Suprapubic skin (tissue), 4 donors: Measurements from ENCODE around the gene KIAA1328. TPM values are rescaled to one million over a fixed set of nuclear protein-coding genes. Genes with fewer than 3 reads are reported as not detected.

ENCODE experiments used
- DNase-seq, 2 donors: peaks; one replicate each; pipeline ENCODE4 v3.0.0-alpha.2; 2019; ENCODE audit warnings: low spot score in 2 of 2
- H3K27ac ChIP-seq: fragments of 200-600 bp; sonication (generic); one replicate; pipeline ENCODE4 v1.5.1; 2019
- H3K27me3 ChIP-seq: fragments of 200-600 bp; sonication (generic); one replicate; pipeline ENCODE4 v1.5.1; 2019
- H3K36me3 ChIP-seq: fragments of 200-600 bp; sonication (generic); one replicate; pipeline ENCODE4 v1.5.1; 2019
- H3K4me1 ChIP-seq: fragments of 200-600 bp; sonication (generic); one replicate; pipeline ENCODE4 v1.5.1; 2019
- H3K4me3 ChIP-seq: fragments of 200-600 bp; sonication (generic); one replicate; pipeline ENCODE4 v1.5.1; 2019; ENCODE audit warnings: mild to moderate bottlenecking
- H3K9me3 ChIP-seq: fragments of 200-600 bp; sonication (generic); one replicate; pipeline ENCODE4 v1.5.1; 2019
- CTCF ChIP-seq, 2 donors: fragments of 200-600 bp in 1 of 2; fragments of 450-650 bp in 1 of 2; sonication (generic) in 1 of 2; IDR thresholded peaks; one replicate each; pipeline ENCODE4 v1.5.1; 2016 to 2019; ENCODE audit warnings: antibody characterized with exemption in 2 of 2, mild to moderate bottlenecking in 1 of 2, moderate library complexity in 1 of 2
- EP300 ChIP-seq: sonication (generic); formaldehyde crosslinking; IDR thresholded peaks from one replicate; pipeline ENCODE4 v1.6.1; 2017; ENCODE audit warnings: antibody characterized with exemption
- POLR2A ChIP-seq, 2 donors: fragments of 450-650 bp; IDR thresholded peaks; one replicate each; pipeline ENCODE4 v1.6.1; 2017; ENCODE audit warnings: antibody characterized with exemption in 2 of 2, mild to moderate bottlenecking in 2 of 2, moderate library complexity in 2 of 2
- POLR2AphosphoS5 ChIP-seq, 3 donors: sonication (generic); formaldehyde crosslinking; IDR thresholded peaks; one replicate each; pipeline ENCODE4 v1.6.1; 2017; ENCODE audit warnings: antibody characterized with exemption in 3 of 3
- WGBS: methylation state at CpG from one replicate; pipeline ENCODE4 v1.1.5; 2018; 5-methylcytosine and 5-hydroxymethylcytosine counted together
- total RNA-seq, 4 donors: library from RNA; depleted of rRNA; stranded (reverse); fragments of >200 nt; gene quantifications; one replicate each; pipeline ENCODE4 v1.1.0, GENCODE V29; 2016

Gene KIAA1328
- total RNA-seq, 4 donors from 2014 or later: 14.5 to 55.7 (median 21.6) TPM

- Histone ChIP-seq H3K9me3 (no peaks in the 10 kb centered on the region), H3K4me1 (no peaks in the 10 kb centered on the region), H3K36me3 (no peaks in the 10 kb centered on the region), H3K27me3 (no peaks in the 10 kb centered on the region), H3K4me3 (no peak overlapping the region), H3K27ac (no peak overlapping the region)
- no peak for DNase-seq
- WGBS: 95% methylated on average over 2 of the region's 2 CpGs
- TF ChIP-seq POLR2AphosphoS5 (IDR thresholded peaks at IDR 0.05) (no peak), POLR2A (IDR thresholded peaks at IDR 0.05) (no peak), CTCF (IDR thresholded peaks at IDR 0.05) (no peak), EP300 (no peak)
These were observed 57.1 kb downstream of the KIAA1328 start for GRCh38 chr18:36885981-36886380.

- DNase-seq: no peak
- H3K9me3 ChIP-seq: no peaks in the 10 kb centered on the region
- H3K27ac ChIP-seq: no peak overlapping the region
- no peaks in the 10 kb centered on the region for H3K36me3 ChIP-seq
- TF ChIP-seq EP300: no peak
- no peak for TF ChIP-seq POLR2A (IDR thresholded peaks at IDR 0.05)
- no peak for TF ChIP-seq CTCF (IDR thresholded peaks at IDR 0.05)
- TF ChIP-seq POLR2AphosphoS5 (IDR thresholded peaks at IDR 0.05): no peak
- no peak overlapping the region for H3K4me3 ChIP-seq
- H3K4me1 ChIP-seq: no peaks in the 10 kb centered on the region
- no peaks in the 10 kb centered on the region for H3K27me3 ChIP-seq
These were observed 58.2 kb downstream of the KIAA1328 start for GRCh38 chr18:36887114-36887513.

GRCh38 chr18:36887864-36888263 lies 58.9 kb downstream of the KIAA1328 start:
- 71% methylated on average over 1 of the region's 1 CpG for WGBS
- H3K27ac ChIP-seq: no peak overlapping the region

GRCh38 chr18:36888778-36889177 lies 59.9 kb downstream of the KIAA1328 start:
- no peak for TF ChIP-seq POLR2A (IDR thresholded peaks at IDR 0.05)
- TF ChIP-seq EP300: no peak
- no peak for TF ChIP-seq CTCF (IDR thresholded peaks at IDR 0.05)
- no peak for TF ChIP-seq POLR2AphosphoS5 (IDR thresholded peaks at IDR 0.05)
- no peak overlapping the region for H3K4me3 ChIP-seq
- no peak for DNase-seq
- H3K27me3 ChIP-seq: no peaks in the 10 kb centered on the region
- no peaks in the 10 kb centered on the region for H3K4me1 ChIP-seq
- no peaks in the 10 kb centered on the region for H3K36me3 ChIP-seq
- H3K27ac ChIP-seq: no peak overlapping the region
- no peaks in the 10 kb centered on the region for H3K9me3 ChIP-seq

More at GRCh38 chr18:36887864-36888263, 58.9 kb downstream of the KIAA1328 start:
- no peaks in the 10 kb centered on the region for H3K9me3 ChIP-seq
- no peaks in the 10 kb centered on the region for H3K4me1 ChIP-seq
- no peaks in the 10 kb centered on the region for H3K27me3 ChIP-seq
- DNase-seq: no peak
- no peak overlapping the region for H3K4me3 ChIP-seq
- no peaks in the 10 kb centered on the region for H3K36me3 ChIP-seq
- TF ChIP-seq POLR2A (IDR thresholded peaks at IDR 0.05) (no peak), CTCF (IDR thresholded peaks at IDR 0.05) (no peak), EP300 (no peak), POLR2AphosphoS5 (IDR thresholded peaks at IDR 0.05) (no peak)

GRCh38 chr18:36889321-36889720 lies 60.4 kb downstream of the KIAA1328 start:
- Histone ChIP-seq H3K9me3 (no peaks in the 10 kb centered on the region), H3K36me3 (no peaks in the 10 kb centered on the region), H3K27me3 (no peaks in the 10 kb centered on the region), H3K4me3 (no peak overlapping the region), H3K4me1 (no peaks in the 10 kb centered on the region), H3K27ac (no peak overlapping the region)
- DNase-seq: no peak
- WGBS: 81% methylated on average over 1 of the region's 1 CpG
- no peak for TF ChIP-seq EP300
- no peak for TF ChIP-seq POLR2AphosphoS5 (IDR thresholded peaks at IDR 0.05)
- TF ChIP-seq CTCF (IDR thresholded peaks at IDR 0.05): no peak
- no peak for TF ChIP-seq POLR2A (IDR thresholded peaks at IDR 0.05)
